HG02943 (cell line): ENCODE data around the gene MPZL3.

Experiments used
- ATAC-seq: cut with Tn5 transposase; IDR thresholded peaks from one replicate; pipeline ENCODE4 v1.9.1; 2021; ENCODE audit warnings: mild to moderate bottlenecking, low read depth, moderate library complexity; ENCODE audit not compliant: unreplicated experiment

MPZL3 gene

DNA sequence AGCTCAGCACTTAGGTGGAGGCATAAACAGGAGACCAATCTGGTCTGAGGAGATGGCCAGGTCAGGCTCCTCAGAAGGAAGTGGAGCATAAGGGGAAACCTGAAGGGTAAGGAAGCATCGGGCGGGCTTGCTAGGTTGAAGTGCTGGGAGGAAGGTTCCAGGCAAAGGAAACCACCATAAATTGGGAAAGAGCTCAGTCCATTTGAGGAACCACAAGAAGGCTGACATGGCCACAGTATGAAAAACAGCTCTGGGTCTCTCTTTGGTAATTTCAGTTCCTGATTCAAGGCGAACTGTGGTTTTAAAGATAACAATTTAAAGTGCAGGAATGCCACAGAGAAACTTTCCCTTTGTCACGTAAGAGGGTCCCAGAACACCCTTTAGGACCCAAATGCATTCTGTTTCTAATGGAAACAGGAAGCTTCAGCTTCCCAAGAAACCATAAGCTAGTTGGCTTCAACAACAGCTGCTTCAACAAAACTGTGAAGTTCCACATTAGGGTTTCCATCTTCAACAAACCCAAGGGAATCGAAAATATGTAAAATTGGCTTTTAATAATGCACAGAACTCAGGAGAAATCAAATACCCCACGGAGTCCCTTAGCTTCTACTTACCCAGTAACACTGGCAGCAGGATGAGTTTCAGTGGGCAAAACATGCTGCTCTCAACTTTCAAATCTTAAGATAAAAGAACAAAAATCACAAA is 37.8 kb downstream of the MPZL3 start:
- no peak for ATAC-seq

DNA sequence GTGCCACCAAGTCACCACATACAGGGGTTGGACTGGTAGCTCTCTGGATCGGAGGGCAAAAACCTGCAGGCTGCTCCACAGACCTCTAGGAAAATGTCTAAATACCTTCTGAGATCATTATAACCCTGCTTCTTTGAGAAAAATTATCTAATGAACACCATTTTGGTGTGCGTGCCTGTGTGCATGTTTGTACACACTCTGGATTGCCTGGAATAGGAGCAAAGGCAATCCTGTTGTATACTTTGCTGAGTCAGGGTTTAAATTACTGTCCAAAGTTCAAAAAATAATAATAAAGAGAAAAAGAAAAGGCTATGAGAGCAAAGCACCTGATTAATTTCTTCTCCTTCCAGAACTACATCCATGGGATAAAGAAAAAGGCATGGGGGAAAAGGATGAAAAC is 38.4 kb downstream of the MPZL3 start:
- ATAC-seq = no peak

DNA sequence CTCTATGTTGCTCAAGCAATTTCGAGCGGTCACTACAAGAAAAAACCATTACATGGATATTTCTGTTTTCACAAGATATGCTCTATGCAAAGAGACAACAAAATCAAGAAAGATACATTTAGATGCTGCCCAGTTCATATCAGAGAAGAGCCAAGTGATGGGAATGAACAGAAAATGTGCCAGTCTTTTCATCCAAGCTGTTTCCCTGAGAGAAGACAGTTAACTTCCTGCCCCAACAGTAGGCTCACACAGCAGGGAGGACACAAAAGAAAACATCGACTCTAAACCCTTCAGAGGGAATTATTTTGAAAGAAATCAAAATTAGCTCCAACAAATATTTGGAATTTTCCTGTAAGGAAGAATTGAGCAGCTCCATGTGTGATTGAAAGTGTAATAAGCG is 39.0 kb downstream of the MPZL3 start:
- no peak for ATAC-seq

DNA sequence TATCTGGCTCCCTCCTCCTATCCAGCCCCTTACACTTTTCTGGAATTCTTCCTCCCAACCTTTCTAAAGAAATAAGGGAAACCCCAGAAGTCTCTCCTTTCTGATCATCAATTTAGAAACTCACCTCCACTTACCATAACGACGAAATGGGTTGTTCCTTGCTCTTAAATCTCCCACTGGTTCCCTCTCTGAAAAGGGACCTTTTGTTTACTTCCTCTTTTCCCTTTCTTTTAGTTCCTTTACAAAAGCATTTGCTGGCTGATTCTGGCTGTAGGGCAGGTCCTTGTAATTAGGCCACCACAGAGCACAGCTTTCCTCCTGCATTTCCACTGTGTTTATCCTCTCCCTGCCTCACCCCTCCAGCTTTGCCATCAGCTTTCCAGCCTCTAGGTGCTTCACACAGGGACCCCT is 39.4 kb downstream of the MPZL3 start:
- ATAC-seq = no peak

DNA sequence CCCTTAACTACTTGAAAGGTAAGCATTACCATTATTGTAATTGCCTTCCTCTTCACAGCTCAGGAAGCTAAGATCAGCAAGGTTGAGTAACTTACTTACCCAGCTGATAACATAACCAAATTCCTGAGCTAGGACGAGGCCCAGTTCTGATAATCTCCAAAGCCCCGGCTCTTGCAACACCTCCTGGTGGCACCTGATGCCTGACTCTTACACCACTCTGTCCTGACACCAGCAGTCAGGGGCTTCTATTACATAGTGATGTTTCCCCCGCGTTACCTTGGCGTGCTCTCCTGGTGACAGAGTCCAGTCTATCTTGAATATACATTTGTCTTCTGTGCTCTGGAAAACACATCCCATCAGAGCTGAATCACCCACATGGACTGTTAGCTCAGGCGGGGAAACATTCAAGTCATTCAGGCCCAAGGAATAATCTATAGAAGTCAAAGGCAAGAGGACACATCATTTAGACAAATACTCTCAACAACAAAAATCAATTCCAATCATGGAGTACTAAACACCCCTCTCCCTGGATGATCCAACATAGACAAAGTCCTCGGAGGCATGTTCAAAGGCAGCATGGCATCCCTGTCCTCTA is 39.9 kb downstream of the MPZL3 start:
- no peak for ATAC-seq

DNA sequence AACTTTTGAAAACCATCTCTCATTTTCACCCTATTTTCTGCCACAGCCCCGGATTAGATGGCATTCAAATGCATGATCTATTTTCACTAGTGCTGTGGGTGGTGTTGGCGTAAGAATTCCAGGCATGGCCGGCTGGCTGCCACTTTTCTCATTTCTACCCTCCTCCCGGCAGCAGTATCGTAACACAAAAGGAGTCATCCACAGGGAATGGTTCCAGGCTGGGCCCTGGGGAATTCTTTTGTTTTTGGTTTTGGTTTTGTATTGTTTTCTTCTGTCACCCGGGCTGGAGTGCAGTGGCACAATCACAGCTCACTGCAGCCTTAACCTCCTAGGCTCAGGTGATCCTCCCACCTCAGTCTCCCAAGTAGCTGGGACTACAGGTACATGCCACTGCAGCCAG is 41.2 kb downstream of the MPZL3 start:
- ATAC-seq = no peak

DNA sequence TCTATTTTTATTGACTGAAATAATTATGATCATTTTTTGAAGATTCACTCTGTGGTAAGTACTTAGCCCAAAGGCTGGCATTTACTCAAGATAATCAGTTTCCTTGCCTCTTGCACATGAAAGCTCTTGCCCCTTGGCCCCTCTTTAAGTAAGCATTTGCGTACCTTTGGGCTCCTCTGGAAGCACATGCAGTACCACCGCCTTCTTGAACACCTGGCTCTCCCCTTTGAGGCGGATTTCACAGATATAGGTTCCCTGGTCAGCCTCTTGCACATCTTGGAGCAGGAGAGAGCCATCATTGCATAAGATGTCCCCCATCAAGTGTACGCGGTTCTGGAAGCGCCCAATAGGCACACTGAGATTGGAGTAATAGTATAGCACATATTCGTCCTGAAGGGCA is 41.8 kb downstream of the MPZL3 start:
- no peak for ATAC-seq

DNA sequence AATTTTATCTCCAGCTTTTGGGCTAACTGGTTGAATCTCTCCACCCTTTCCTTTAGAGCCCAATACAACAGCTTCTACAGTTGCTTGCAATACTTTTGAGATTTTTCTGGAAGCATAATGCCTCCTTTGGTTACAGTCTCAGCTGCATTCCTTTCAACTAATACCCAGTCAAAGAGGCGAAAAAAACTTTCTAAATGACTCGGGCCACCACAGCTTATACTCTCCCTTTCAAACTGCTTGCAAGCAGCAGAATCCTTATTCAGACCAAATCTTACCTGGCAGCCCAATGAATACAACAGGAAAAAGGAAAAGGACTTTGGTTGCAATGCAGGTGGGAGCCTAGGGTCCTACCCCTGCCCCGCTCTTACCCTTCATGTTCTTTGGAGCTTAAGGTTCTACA is 43.1 kb downstream of the MPZL3 start:
- ATAC-seq = no peak

DNA sequence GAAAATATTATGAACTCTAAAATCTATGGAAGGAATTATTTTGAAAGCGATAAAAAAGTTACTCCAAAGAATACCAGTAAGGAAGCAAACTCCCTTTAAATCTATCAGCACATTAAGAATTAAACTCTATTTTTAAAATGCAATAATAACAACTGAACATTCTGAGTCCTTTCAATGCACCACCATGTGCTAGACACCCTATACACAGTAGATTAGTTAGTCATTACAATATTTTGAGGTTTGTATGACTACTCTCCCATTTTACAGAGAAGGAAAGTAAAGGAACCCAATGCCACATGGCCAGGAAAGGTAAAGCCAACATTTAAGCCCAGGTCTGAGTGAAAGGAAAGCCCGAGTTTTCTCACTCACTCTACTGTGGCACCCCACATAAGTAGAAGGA is 45.1 kb downstream of the MPZL3 start:
- no peak for ATAC-seq

DNA sequence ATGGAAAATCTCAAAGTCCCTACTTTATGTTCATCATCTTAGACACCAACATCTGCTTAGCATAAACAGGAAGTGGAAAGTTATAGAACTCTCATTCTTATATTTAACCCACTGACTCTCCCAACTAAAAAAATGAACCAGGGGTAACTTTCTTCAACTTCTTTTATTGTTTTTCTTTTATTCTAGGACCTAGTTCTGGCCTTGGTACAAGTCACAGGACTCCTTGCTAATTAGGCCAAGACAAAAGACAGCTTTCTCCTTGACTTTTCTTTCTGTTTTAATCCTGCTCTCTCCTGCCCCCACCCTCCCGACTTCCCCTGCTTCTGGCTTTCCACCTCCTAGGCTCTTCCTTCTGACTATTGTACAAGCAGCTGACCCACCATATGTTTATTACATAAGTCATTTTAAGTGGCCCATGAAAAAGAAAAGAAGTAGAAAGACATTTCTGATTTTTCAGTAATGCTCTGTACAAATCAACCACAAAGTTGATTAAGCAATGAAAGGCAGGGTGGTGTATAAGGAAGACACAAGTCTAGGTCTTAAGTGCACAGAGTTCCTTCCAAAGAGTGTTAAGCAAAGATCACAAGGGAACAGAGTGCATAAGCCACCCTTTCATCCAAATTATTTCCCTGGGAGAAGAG is 45.7 kb downstream of the MPZL3 start:
- ATAC-seq = no peak

DNA sequence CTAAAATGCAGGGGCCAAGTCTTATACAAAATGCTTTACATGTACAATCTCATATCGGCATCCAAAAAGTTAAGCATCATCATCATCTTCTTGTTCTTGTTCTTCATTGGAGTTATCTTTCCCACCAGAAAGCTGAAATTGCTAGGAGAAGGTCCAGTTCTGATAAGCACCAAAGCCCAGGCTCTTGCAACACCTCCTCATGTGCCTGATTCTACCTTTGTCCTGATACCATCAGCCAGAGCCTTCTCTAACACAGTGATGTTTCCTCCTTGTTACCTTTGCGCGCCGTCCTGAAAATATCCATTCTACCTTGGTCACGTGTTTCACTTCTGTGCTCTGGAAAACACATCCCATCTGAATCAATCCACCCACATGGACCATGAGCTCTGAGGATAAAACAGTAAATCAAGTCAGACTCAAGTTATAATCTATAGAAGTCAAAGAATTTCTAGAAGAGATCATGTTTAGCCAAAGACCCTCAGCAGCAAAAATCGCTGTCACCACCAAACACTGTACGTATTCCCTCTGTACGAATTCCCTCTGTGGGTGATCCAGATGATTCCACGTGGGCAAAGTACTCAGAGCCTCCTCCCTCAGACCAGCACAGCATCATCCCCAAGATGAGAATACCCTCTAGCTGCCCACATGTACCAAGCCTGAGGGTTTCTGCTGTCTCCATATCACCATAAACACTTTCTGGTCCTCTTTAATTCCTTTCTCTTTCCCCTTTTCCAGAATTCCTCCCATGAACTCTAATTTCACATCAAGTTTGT is 46.4 kb downstream of the MPZL3 start:
- no peak for ATAC-seq

DNA sequence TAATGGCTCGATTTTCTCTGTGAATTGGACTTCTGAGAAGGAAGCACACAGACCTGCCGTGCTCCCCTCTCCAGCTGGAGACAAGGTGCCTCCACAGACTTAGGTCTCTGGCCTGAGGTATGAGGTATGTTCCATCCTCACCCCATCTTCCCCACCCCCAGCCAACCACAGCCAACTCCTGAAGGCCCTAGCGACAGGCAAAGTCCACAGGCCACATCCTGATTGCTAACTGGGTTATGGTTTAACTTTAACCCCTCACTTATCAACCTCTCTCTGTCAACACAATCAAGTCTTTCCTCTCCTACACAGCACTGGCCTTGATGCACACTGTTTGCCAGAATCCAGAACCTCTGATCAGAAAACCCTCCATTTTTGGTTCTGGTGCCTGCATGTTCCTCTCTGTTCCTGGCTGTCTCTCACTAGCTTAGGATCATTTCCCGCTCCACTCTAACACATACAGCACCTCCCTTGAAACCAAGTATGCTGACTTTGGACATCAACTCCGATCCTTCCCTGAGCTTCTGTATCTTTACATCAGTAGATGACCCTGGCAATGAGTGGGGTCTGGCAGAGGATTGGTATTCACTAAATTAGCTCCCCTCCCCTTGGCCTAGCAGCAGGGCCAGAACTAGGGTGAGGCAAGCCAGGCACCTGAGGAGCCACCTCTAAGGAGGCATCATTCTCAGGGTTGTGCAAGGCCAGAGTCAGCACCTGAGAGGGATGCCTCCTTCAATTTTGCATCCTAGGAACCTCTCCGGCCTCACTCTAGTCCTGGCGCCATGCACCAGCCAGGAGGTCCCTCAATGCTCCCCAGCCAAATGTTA is 49.4 kb downstream of the MPZL3 start:
- ATAC-seq = peak; percentile 69

DNA sequence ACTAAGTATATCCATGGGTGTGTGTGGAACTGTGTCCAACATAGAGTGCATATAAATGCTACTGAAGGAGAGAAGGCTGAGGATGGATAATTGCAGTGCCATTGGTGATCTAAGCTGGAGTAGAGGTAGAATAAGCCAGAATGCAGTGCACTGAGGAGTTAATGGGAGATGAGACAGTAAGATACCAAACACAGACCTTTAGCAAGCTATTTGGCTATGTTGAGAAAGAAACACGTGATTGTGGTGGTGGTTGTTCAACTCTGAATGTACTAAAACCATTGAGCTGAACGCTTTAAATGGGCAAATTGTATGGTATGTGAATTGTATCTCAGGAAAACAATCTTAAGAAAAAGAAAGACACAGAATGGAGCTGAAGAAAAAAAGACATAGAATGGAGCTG is 50.2 kb downstream of the MPZL3 start:
- ATAC-seq = no peak

DNA sequence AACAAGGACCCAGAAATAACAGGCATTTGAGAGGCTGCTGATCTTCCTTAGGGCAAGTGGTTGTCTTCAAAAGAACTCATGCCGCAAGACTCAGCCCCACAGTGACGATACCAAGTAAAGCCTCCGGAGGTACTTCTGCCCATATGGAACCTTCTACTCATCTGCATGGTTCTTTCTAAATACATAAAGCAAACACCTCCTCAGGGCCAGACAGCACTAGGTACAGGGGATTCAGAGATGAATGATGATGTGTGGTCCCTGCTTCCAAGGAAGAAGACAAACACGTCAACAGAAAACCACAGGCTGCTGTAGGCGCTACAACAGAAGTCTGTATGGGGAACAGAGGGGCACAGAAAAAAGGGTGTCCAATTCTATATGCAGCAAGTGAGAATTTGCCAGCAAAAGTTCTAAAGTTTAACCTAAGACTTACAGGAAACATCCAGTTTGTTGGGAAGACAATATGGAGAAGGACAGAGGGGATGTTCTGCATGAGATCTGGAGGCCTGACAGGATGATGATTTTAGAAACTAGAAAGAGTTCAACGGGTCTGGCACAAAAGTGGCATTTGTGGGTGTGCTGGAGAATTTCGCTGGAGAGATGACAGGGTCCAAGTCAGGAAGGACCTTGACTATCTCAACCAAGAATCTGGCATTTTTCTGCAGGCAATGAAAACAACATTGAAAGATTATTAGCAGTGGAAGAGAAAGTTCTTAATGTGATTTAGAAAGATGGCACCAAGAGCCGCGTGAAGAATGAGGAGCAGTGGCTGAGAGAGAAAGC is 51.1 kb downstream of the MPZL3 start:
- ATAC-seq = no peak

DNA sequence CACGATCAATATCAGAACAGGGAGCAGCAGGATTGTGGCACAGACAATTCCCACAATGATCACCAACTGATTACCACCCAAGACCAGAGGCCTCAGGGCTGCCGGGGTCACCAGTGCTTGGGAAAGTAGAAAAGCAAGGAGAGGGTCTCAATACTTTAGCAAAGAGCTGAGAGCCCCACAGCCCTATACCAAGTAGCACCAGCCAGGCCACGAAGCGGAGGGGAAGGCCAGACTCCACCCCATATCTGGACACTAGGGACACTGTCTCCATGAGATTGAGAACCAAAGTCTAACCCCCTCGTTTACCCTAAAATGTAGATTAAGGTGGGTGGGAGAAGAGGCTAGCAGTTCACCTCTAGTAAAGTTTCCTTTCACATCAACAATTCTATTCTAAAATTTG is 51.7 kb downstream of the MPZL3 start:
- no peak for ATAC-seq

DNA sequence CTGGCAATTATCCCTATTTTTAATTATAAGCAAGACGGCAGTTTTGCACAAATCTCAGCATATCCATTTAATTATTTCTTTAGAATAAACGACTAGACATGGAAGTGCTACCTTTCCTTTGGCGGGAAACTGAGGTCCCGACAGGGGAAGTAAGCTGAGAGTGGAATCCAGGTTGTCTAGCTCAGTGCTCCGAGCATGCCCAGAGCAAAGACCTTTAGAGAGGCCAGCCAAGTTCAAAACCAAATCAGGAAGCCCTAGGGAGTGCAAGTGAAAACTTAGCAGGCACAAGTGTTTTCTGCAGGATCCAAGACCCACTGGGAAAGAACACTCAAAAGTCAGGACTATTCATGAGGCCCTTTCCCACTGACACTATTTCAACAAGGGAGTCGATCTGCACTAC is 53.0 kb downstream of the MPZL3 start:
- ATAC-seq = no peak

DNA sequence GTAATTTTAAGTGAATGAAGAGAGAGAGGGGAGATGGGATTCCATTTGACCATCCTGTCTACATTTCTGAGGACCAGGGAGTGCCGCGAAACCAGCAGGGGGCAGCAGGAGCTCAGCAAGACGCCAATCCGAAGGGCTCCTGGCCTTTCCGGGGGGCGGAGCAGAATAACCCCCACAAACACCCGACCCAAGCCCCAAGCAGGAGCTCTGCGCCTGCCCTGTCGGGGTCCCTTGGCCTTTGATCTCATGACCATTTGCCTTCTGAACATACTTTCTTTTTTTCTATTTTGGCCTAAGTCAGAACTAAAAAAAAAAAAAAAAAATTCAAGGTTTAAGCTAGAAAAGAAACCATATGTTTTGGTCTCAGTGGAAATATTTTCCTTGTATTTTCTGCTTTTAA is 53.8 kb downstream of the MPZL3 start:
- no peak for ATAC-seq

DNA sequence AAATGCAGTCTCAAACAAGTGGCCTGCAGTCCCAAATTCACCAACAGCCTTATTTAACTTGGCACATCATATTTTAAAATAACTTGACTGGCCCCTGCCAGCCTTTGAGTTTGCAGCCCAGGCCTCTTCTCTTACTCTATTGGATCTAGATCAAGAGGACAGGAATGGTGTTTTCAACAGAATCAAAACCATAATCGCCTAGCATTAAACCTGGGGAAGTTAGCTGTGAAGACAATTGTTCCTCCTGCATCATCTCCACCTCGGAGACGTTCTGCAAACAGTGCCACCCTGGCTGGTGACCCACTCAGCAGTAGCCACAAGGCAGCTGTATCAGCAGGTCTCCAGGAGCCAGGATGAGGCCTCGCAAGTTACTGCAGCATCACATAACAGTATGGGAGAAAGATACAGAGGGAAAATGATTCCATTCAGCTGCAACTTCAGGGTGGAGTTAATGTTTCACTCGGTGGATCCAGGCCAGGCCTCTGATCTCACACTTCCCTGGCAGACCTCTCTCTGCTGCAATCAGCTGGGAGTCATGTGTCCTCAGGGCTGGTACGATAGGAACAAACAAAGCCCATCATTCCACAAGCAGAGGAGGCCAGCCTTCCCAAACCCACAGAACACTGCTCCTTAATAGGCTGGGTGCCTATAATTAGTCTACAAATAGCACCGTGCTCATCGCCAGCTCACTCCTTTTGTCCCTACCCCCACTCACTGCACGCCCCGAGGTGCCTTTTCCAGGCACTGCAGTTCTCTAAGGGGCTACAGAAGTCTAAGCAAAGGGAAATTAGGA is 57.1 kb downstream of the MPZL3 start:
- ATAC-seq = no peak
